K562 (cell line): ENCODE results near the gene CCDC15. TPM values are rescaled to one million over a fixed set of nuclear protein-coding genes. Genes with fewer than 3 reads are reported as not detected.

Experiments used
- BRF2 ChIP-seq: IDR thresholded peaks from 3 replicates; pipeline ENCODE4 v1.6.1; 2011; ENCODE audit warnings: borderline replicate concordance, mild to moderate bottlenecking; ENCODE audit not compliant: insufficient read length, insufficient read depth
- CCNT2 ChIP-seq: IDR thresholded peaks from 2 replicates; pipeline ENCODE4 v1.6.1; 2011; ENCODE audit warnings: borderline replicate concordance, low read depth, mild to moderate bottlenecking, moderate library complexity, mixed read lengths, low read length; ENCODE audit not compliant: insufficient read length; ENCODE audit errors: extremely low read depth
- ELF4 ChIP-seq: fragments of 450-650 bp; formaldehyde crosslinking; IDR thresholded peaks from 2 replicates; pipeline ENCODE4 v1.4.0; 2022; ENCODE audit warnings: missing genetic modification characterization
- HNRNPL ChIP-seq: fragments of 200-400 bp; formaldehyde crosslinking; IDR thresholded peaks from 2 replicates; pipeline ENCODE4 v1.6.1; 2017; ENCODE audit warnings: low read depth, mild to moderate bottlenecking, low read length
- NKRF ChIP-seq: fragments of 450-650 bp; IDR thresholded peaks from 2 replicates; pipeline ENCODE4 v1.6.1; 2016; ENCODE audit warnings: borderline replicate concordance
- PHF20 ChIP-seq: fragments of 450-650 bp; IDR thresholded peaks from 2 replicates; pipeline ENCODE4 v1.6.1; 2018; ENCODE audit not compliant: partially characterized antibody
- PML ChIP-seq: IDR thresholded peaks from 2 replicates; pipeline ENCODE4 v1.6.1; 2012; ENCODE audit warnings: low read length, inconsistent platforms
- PRDM10 ChIP-seq: fragments of 450-650 bp; IDR thresholded peaks from 2 replicates; pipeline ENCODE4 v1.6.1; 2018; ENCODE audit not compliant: partially characterized antibody
- RREB1 ChIP-seq: fragments of 250-450 bp; sonication (Bioruptor Pico); IDR thresholded peaks from 2 replicates; pipeline ENCODE4 v1.4.0; 2020
- TBL1XR1 ChIP-seq, 2 experiments: IDR thresholded peaks; 2 replicates each; pipeline ENCODE4 v1.6.1; 2012; ENCODE audit warnings: improper control_type of control experiment in 2 of 2, low read length in 2 of 2, mild to moderate bottlenecking in 1 of 2
- TCF7L2 ChIP-seq: fragments of 150-350 bp; IDR thresholded peaks from 2 replicates; pipeline ENCODE4 v1.6.1; 2016; ENCODE audit warnings: low read depth, mild to moderate bottlenecking, low read length, moderate library complexity
- TCFL5 ChIP-seq: fragments of 250-450 bp; sonication (Bioruptor Pico); conservative IDR thresholded peaks from 2 replicates; pipeline ENCODE4 v1.6.1; 2021; ENCODE audit warnings: mild to moderate bottlenecking, moderate library complexity, matching md5 sums
- ZNF436 ChIP-seq: fragments of 250-450, 450-650 bp; sonication (Bioruptor Pico); formaldehyde crosslinking; IDR thresholded peaks from 2 replicates; pipeline ENCODE4 v1.7.0; 2020; ENCODE audit warnings: mild to moderate bottlenecking
- ZNF551 ChIP-seq: fragments of 250-450 bp; sonication (Bioruptor Pico); IDR thresholded peaks from 2 replicates; pipeline ENCODE4 v1.5.0; 2021; ENCODE audit warnings: mild to moderate bottlenecking, moderate library complexity
- ZNF766 ChIP-seq: fragments of 200-800 bp; sonication (Bioruptor generic); conservative IDR thresholded peaks from 2 replicates; pipeline ENCODE4 v1.6.1; 2016; ENCODE audit warnings: missing genetic modification characterization, missing compliant biosample characterization
- polyA plus RNA-seq, 8 experiments: library from polyadenylated mRNA; depleted of rRNA in 4 of 8; stranded (reverse) in 5 of 8; unstranded in 3 of 8; fragments of >200 nt; fragmentation: Nextera tagmentation in 2 of 8; fragmentation: Illumina TruSeq in 1 of 8; extraction: Ambion mirVana in 2 of 8; extraction: Trizol in 1 of 8; gene quantifications; 2 replicates each; pipeline versions ENCODE4 v1.2.1 to v1.2.3, GENCODE V29; 2011 to 2014; ENCODE audit warnings: inconsistent platforms in 1 of 8, missing spikeins in 1 of 8
- total RNA-seq, 7 experiments: library from RNA; depleted of rRNA in 6 of 7; stranded (reverse); fragments of >200 nt in 6 of 7; fragmentation: Illumina TruSeq in 2 of 7; extraction: Trizol in 2 of 7; gene quantifications; 2 replicates each; pipeline versions ENCODE4 v1.2.1 to v1.2.3, GENCODE V29; 2011 to 2021; ENCODE audit warnings: low replicate concordance in 1 of 7

Gene CCDC15
- total and polyA plus RNA-seq, 9 of the 15 experiments (the other 6 are each of a cell fraction or from before 2014, with no cell fraction given): 1.9 to 9.2 (median 3.9) TPM

- TF ChIP-seq ZNF766 (CRISPR knock-in tag) (no peak), TCFL5 (CRISPR knock-in tag) (no peak), CCNT2 (peak; percentile 47), PML (no peak), PRDM10 (no peak), HNRNPL (no peak), NKRF (no peak), ZNF551 (CRISPR knock-in tag) (no peak), BRF2 (no peak), TCF7L2 (no peak), RREB1 (CRISPR knock-in tag) (no peak), TBL1XR1 (IDR thresholded peaks at IDR 0.05; ENCODE audit: low read length in 2 of 2) (peak in 1 of 2 experiments; percentile 53; a peak in 1 of 4 replicates), ELF4 (CRISPR knock-in tag) (no peak), PHF20 (no peak), ZNF436 (CRISPR knock-in tag) (no peak)
These were observed 120.7 kb downstream of the CCDC15 start (continued) for GRCh38 chr11:125074511-125075241.
